ENCODE measurements around the gene SAMD4A.

Gene SAMD4A

GRCh38 chr14:54637270-54638134 is 70.6 kb downstream of the SAMD4A start:
- no peak for FAIRE-seq

- no peak for FAIRE-seq
Measured at GRCh38 chr14:54638135-54638446, 71.2 kb downstream of the SAMD4A start.

GRCh38 chr14:54639611-54640010 is 72.7 kb downstream of the SAMD4A start:
- no peak for FAIRE-seq

GRCh38 chr14:54640506-54640905 is 73.6 kb downstream of the SAMD4A start:
- no peak for FAIRE-seq

- FAIRE-seq: no peak
Measured at GRCh38 chr14:54642121-54642520, 75.2 kb downstream of the SAMD4A start.

- FAIRE-seq: no peak
Measured at GRCh38 chr14:54642801-54643695, 76.1 kb downstream of the SAMD4A start.

GRCh38 chr14:54643696-54644176 is 76.8 kb downstream of the SAMD4A start:
- no peak for FAIRE-seq

- no peak for FAIRE-seq
Measured at GRCh38 chr14:54645639-54646038, 78.7 kb downstream of the SAMD4A start.

- no peak for FAIRE-seq
Measured at GRCh38 chr14:54646626-54647025, 79.7 kb downstream of the SAMD4A start.

GRCh38 chr14:54647378-54647777 is 80.5 kb downstream of the SAMD4A start:
- no peak for FAIRE-seq

- FAIRE-seq: no peak
Measured at GRCh38 chr14:54649056-54649455, 82.1 kb downstream of the SAMD4A start.

- FAIRE-seq: no peak
Measured at GRCh38 chr14:54650331-54650958, 83.5 kb downstream of the SAMD4A start.

- no peak for FAIRE-seq
Measured at GRCh38 chr14:54650959-54651351, 84.0 kb downstream of the SAMD4A start.

GRCh38 chr14:54651649-54652048 is 84.7 kb downstream of the SAMD4A start:
- FAIRE-seq: no peak

GRCh38 chr14:54652188-54652587 is 85.3 kb downstream of the SAMD4A start:
- no peak for FAIRE-seq

GRCh38 chr14:54652605-54653052 is 85.7 kb downstream of the SAMD4A start:
- FAIRE-seq: no peak

GRCh38 chr14:54653712-54654469 is 87.0 kb downstream of the SAMD4A start:
- FAIRE-seq: no peak

- FAIRE-seq: no peak
Measured at GRCh38 chr14:54654605-54655004, 87.7 kb downstream of the SAMD4A start.

- no peak for FAIRE-seq
Measured at GRCh38 chr14:54658836-54659235, 91.9 kb downstream of the SAMD4A start.

- no peak for FAIRE-seq
Measured at GRCh38 chr14:54659365-54659764, 92.4 kb downstream of the SAMD4A start.

- FAIRE-seq: no peak
Measured at GRCh38 chr14:54660604-54661111, 93.7 kb downstream of the SAMD4A start.

- FAIRE-seq: no peak
Measured at GRCh38 chr14:54662491-54663133, 95.7 kb downstream of the SAMD4A start.
